Activated CD8-positive, alpha-beta memory T cell treated with anti-CD3 and anti-CD28 coated beads for 36 hours (primary cell): Measurements from ENCODE around the gene MTA1. TPM values are rescaled to one million over a fixed set of nuclear protein-coding genes. Genes with fewer than 3 reads are reported as not detected.

Source experiments
- CTCF ChIA-PET: fragments of 350-600 bp; sonication (Branson Sonifier 250); formaldehyde crosslinking; loops from one replicate; lab custom pipeline; 2021; ENCODE audit warnings: antibody characterized with exemption; lab: Charles Lee
- POLR2A ChIA-PET: fragments of 350-600 bp; sonication (Branson Sonifier 250); formaldehyde crosslinking; loops from one replicate; lab custom pipeline; 2021; ENCODE audit warnings: antibody characterized with exemption; lab: Charles Lee
- total RNA-seq, 2 experiments: library from RNA; stranded (reverse); gene quantifications; one replicate each; pipeline ENCODE4 v1.2.3, GENCODE V29; 2021

MTA1 gene
- total RNA-seq, 2 experiments from 2014 or later, result 147 to 156 TPM

DNA sequence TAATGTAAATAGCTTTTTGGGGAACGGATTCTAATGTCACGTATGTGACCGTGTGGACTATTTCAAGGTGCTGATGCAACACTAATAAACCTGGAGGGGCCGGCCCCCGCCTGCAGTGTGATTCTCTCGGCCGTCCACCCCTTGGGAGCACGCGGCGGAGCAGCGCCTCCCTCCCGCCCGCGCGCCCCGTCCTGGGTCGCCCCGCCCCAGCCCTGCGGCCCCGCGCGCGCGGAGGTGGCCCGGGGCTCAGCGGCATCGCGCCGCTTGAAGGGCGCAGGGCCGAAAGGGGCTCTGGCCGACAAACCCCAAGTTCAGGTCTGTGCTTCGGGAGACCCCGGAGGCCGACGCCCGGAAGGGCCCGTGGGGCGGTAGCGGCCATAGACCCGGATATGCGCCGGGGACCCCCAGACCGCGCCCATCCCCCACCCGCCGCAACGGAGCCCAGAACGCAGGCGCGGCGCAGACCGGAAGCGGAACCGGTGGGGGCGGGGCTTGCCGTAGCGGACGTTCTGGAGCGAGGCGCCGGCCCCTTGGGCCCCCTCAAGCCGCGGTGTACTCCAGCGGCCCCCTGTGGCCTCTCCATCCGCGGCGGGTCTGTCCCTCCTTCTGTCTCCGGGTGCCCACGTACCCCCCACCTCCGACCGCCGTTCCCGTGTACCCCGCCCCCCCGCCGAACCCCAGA is 21.4 kb upstream of the MTA1 start, which contains the start of gene TEX22:
Gene TEX22 (plus strand): TSS at position 495 of the 682 bp plus-strand sequence. CDS start 803 bp downstream, outside the sequence.
- CTCF ChIA-PET, result interaction anchor here (1.0 to 2.7 kb wide), 6 partner anchors 37 to 307 kb away, joined by 3 to 8 read pairs (median 4); no protein-coding TSS in a partner anchor
- POLR2A ChIA-PET, result interaction anchor here (0.5 kb wide), 1 partner anchor 24 kb away, joined by 4 read pairs; no protein-coding TSS in a partner anchor

DNA sequence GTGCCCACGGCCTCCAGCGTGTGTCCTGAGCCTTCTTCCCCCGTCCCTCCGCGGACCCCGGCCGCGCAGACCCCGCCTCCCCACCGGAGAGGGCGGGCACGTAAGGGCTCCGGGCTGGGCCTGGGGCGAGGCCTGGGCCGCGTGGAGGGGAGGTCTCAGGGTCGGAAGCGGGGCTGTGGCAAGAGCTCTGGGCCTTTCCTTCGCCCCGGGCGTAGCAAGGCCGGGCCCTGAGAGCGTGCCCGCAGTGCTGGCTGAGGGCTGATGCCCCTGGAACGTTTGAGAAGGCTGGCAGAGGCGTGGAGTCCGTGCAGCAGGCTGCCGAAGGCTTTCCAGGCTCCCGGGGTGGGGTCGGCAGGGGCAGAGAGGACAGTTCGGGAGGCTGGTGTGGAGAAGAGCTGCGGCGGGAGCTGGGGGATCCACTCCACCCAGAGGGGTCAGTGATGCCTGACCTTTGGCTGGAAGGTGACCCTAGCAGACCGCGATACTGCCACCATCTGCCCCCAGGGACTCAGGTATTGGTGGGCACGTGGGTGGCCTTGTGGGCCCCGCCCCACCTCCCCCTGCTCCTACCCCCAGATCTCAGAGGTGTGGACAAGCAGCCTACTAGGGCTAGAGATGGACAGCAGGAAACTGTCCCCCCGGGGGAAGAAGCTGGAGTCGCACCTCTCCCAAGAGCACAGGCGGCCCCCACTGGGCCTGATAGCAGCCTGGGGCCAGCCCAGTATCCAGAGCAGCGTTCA is 20.7 kb upstream of the MTA1 start:
- POLR2A ChIA-PET, result interaction anchor here (1.0 kb wide), 1 partner anchor 24 kb away, joined by 3 read pairs; no protein-coding TSS in a partner anchor
- CTCF ChIA-PET, result interaction anchor here (1.0 to 2.7 kb wide), 5 partner anchors 41 to 308 kb away, joined by 3 to 8 read pairs (median 4); no protein-coding TSS in a partner anchor

DNA sequence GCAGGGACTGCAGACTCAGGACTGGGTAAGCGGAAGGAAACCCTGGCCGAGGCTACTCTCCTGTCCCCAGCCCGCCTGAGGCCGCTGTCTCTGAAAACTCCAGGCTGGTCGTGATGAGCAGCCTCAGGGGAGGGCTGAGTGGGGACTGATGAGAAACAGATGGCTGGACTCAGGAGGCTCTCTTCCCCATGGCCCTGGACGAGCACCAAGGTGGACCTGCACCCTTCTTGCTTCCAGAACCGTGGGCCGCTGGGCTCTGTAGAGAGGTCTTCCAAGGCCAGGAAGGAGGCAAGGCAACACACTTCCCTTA is 20.2 kb upstream of the MTA1 start:
- CTCF ChIA-PET, result interaction anchor here (0.9 to 2.7 kb wide), 6 partner anchors 41 to 309 kb away, joined by 3 to 8 read pairs (median 4); no protein-coding TSS in a partner anchor
- POLR2A ChIA-PET, result interaction anchor here (1.0 kb wide), 1 partner anchor 24 kb away, joined by 3 read pairs; no protein-coding TSS in a partner anchor

DNA sequence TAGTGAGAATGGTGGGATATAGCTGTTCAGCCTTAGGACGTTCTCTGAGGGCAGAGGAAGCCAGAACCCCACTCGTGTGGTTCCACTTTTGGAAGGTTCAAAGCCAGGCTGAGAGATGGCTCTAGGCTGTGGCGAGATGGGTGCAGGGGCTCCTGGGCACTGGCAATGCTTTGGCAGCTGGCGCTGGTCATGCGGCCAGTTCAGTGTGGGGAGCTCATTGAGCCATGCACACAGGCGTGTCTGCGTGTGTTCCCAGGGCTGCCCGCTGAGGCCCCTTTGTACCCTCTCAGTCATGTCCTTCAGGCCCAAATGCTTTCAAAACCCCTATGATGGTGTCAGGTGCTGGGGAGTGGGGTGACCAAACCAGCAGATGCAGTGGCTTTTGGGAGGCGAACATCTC is 19.6 kb upstream of the MTA1 start:
- CTCF ChIA-PET, result interaction anchor here (0.9 to 1.7 kb wide), 3 partner anchors 48 to 309 kb away, joined by 3 to 4 read pairs (median 4); no protein-coding TSS in a partner anchor
- POLR2A ChIA-PET, result no interaction called here

DNA sequence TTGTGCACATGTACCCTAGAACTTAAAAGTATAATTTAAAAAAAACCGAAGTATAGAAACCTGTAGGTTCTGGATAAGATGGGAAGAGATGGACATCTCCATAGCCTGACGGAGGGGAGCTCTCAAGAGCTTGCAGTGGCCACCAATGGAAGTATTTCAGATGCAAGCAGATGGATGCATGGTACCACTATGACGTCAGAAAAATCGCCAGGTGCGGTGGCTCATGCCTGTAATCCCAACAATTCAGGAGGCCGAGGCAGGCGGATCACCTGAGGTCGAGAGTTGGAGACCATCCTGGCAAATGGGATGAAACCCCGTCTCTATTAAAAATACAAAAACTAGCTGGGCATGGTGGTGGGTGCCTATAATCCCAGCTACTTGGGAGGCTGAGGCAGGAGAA is 17.9 kb upstream of the MTA1 start:
- CTCF ChIA-PET, result interaction anchor here (1.6 kb wide), 1 partner anchor 79 kb away, joined by 4 read pairs; no protein-coding TSS in a partner anchor
- POLR2A ChIA-PET, result no interaction called here

DNA sequence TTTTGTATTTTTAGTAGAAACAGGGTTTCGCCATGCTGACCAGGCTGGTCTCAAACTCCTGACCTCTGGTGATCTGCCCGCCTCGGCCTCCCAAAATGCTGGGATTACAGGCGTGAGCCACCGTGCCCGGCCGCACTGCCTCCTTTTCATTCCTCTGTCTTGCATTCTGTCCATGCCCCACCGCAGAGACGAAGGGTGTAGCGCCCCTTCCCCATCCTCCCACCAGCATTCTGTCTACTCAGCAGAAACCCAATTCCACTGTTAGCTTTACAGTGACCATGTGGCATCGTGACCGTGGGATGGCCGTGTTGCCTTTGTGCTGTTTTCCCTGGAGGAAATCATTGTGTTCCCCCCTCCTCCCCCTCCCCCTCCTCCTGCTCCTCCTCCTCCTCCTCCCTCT is 11.0 kb upstream of the MTA1 start:
- ChIA-PET CTCF (interaction anchor here (0.7 kb wide), 1 partner anchor 335 kb away, joined by 4 read pairs; no protein-coding TSS in a partner anchor), POLR2A (interaction anchor here (0.5 kb wide), 1 partner anchor 103 kb away, joined by 6 read pairs; no protein-coding TSS in a partner anchor)

DNA sequence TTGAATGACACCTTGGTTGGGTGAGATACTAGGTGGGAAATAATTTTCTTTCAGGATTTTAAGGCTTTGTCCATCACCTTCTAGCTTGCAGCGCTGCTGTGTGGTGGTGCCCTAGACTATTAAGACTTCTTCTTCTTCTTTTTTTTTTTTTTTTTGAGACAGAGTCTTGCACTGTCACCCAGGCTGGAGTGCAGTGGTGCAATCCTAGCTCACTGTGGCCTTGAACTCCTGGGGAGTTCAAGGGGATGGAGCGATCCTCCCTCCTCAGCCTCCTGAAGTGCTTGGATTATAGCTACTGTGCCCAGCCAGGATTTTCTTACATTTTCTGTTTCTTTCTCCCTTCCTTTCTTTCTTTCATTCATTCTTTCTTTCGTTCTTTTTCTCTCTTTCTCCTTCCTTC is 10.3 kb upstream of the MTA1 start:
- CTCF ChIA-PET, result interaction anchor here (0.7 kb wide), 1 partner anchor 336 kb away, joined by 4 read pairs; no protein-coding TSS in a partner anchor
- POLR2A ChIA-PET, result no interaction called here

DNA sequence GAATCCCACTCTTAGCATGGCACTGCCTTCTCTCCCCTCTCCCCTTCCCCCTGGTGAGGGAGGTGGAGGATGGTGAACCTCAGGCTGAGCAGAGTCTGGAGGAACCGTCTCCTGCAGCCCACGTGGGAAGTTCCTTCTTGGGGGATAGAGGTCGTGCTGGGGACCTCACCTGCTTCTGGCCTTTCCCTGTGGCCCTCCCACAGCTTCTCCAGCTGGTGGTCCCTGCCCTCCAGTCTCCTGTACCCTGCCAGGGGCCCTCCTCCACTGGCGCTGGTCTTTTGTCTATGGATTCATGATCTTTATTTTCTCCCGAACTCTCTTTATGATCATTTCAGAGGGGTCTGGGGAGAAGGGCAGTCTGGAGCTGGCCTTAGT is 9.0 kb upstream of the MTA1 start:
- CTCF ChIA-PET, result no interaction called here
- POLR2A ChIA-PET, result interaction anchor here (0.6 to 1.1 kb wide), 3 partner anchors 8 to 163 kb away, joined by 3 to 4 read pairs (median 3); partner anchors contain the start of gene BRF1

DNA sequence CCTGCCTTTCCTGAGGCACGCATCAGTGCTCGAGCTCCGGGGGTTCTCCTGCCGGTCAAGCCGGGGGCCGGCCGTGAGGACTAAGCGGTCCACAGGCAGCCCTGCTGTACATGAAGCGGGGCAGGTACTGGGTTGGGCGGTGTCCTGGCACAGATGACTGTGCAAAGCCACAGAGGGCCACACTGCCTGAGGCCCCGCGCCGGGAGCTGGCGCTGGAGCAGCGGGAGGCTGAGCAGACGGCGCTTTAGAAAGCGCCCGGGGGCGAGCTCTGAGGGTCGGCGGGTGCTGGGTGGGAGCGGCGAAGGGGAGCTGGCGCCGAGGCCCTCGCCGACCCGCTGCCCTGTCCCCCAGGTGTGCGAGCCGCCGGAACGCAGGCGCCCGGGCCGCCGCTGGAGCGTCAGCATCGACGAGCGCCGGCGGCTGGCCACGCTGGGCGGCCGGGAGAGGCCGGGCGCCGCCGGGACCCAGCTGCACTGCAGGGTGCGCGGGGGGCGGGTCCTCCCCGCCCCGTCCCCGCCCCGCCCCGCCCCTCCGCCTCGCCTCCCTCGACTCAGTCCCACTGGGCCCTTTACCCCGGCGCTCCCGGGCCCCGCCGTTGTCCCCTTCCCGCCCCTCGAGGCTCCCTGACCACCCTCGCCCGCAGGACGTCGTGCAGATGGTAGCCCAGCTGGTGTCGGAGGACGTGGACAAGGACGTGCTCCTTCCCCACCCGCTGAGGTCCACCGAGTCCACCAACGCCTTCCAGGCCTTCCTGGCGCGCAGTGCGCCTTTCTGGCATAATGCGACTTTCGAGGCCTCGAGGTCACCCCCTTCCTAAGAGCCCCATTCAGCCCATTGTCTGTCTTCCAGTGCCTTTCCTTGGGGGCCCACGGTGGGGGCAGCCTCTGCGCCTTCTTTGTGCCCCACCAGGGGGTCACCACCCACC is 8.3 kb upstream of the MTA1 start:
- CTCF ChIA-PET, result interaction anchor here (1.2 kb wide), 1 partner anchor 10 kb away, joined by 4 read pairs; no protein-coding TSS in a partner anchor

DNA sequence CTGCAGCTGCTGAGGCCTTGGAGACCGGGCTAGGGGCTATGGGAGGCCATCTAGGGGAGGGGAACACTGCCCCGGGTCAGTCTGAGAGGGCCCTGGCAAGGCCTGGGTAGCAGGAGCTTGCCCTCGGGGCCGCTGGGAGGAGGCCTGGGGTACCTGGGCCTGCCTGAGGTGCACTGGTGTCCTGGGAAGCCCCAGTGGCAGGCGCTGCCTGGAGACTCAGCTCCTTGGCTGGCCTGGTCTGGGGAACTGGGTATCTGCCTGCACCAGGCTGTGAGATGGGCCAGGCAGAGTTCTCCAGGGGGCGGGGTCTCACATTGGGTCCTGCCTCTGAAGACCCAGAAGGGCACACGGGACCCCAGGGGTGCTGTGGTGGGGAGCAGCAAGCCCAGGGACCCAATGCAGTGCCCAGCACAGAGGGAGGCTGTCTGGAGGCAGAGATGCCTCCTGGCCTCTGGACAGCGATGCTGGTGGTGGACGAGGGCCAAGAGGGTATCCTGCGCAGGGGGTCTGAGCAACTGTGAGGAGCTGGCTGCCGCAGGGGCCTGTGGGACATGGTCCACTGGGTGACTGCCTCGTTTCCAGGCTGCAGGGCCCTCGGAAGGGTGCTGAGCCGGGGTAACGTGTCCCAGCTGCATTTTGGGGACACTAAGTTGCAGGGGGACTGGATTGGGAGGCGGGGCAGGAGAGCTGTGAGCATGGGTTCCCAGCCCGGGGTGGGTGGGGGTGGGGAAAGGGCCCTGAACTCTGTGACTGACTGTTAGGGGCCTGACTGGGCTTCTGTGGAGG is 7.4 kb upstream of the MTA1 start:
- POLR2A ChIA-PET, result no interaction called here
- CTCF ChIA-PET, result interaction anchor here (1.2 kb wide), 1 partner anchor 9 kb away, joined by 4 read pairs; no protein-coding TSS in a partner anchor

More for the DNA sequence above, 8.3 kb upstream of the MTA1 start:
- POLR2A ChIA-PET, result interaction anchor here (0.6 to 1.1 kb wide), 3 partner anchors 8 to 163 kb away, joined by 3 to 4 read pairs (median 3); partner anchors contain the start of gene BRF1

DNA sequence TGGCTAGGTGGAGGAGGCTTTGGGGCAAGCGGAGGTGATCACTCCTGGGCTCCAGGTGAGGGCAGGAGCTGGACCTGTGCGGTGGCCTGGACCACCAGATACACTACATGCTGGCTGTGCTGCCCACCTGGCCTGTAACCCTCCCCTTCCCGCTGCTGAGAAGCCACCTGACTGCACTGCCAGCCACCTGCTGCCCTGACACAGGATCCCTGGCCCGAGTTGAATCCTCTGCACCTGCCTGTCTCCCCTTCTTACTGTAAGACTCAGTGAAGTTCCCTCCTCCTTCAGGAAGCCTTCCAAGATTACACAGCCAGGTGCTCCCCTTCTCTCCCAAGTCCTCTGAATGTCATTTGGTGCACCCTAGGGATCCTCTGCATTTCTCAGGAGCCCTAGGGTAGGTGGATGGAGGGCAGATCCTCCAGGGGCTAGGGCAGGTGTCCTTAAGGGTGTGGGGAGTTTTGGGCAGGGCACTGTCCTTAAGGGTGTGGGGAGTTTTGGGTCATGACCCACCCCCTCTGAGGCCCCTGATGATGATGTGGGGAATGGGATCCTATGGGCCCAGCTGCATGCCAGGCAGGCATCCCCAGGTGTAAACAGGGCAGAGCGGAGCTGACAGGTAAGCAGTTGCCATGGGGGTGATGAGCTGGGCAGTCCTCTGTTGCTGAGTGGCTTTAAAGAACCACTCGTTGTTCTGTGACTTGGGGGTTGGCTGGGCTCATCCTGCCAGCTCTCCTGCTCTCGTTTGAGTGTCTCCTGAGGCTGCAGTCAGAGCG is 6.7 kb upstream of the MTA1 start:
- ChIA-PET CTCF (interaction anchor here (0.9 to 1.1 kb wide), 2 partner anchors 9 to 42 kb away, joined by 3 read pairs; no protein-coding TSS in a partner anchor), POLR2A (interaction anchor here (0.6 kb wide), 1 partner anchor 15 kb away, joined by 7 read pairs; no protein-coding TSS in a partner anchor)

DNA sequence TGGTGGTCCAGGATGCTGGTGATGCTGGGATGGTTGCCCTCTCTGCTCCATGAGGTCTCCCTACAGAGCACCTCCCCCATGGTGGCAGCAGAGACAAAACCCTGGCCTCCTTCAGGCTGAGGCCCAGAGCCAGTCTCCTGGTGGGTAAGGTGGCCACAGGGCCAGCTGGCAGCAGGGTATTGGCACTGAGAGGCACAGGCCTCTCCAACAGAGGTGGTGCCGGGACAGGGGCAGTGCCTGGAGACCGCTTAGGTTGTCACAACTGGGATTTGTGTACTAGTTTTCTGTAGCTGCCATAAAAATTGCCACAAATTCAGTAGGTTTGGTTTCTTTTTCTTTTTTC is 6.1 kb upstream of the MTA1 start:
- ChIA-PET POLR2A (interaction anchor here (0.6 kb wide), 1 partner anchor 15 kb away, joined by 7 read pairs; no protein-coding TSS in a partner anchor), CTCF (interaction anchor here (0.9 to 1.1 kb wide), 2 partner anchors 9 to 42 kb away, joined by 3 read pairs; no protein-coding TSS in a partner anchor)

DNA sequence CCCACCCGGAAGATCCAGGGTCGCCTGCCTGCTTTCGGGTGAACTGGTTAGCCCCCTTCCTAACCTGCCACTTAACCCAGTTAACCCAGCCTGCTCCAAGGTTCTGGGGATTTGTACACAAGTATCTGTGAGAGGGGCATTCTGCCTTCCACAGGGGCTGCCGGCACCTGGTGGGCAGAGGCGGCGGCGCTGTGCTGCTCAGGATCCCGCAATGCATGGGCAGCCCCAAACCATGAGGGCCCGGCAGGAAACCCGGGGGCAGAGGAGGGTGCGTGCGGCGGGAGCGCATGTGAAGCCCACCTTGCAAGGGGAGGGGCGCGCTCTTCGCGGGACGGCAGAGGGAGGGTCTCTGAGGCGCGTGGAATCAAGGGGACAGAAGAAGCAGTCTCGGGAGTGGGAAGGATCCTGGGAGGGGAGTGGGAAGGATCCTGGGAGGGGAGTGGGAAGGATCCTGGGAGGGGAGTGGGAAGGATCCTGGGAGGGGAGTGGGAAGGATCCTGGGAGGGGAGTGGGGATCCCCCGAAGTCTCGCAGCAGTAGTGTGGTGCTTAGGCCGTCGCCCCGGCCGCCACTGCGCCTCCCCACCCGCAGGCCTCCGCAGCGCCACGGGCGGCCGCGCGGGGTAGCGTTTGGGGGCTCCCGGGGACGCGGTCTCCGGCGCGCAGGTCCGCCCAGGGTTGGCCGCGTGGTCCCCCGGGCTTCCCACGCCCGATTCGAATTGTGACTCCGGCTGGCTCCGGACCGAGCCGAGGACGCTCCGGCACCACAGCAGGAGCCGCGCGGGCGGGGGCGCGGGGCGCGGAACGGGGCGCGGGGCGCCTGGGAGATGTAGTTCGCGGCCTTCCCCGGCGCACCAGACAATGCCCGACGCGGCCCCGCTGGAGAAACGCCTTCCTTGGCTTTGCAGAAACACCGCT is 4.9 kb upstream of the MTA1 start:
- CTCF ChIA-PET, result interaction anchor here (0.7 to 2.9 kb wide), 4 partner anchors 11 to 484 kb away, joined by 3 to 12 read pairs (median 4); no protein-coding TSS in a partner anchor
- POLR2A ChIA-PET, result no interaction called here

DNA sequence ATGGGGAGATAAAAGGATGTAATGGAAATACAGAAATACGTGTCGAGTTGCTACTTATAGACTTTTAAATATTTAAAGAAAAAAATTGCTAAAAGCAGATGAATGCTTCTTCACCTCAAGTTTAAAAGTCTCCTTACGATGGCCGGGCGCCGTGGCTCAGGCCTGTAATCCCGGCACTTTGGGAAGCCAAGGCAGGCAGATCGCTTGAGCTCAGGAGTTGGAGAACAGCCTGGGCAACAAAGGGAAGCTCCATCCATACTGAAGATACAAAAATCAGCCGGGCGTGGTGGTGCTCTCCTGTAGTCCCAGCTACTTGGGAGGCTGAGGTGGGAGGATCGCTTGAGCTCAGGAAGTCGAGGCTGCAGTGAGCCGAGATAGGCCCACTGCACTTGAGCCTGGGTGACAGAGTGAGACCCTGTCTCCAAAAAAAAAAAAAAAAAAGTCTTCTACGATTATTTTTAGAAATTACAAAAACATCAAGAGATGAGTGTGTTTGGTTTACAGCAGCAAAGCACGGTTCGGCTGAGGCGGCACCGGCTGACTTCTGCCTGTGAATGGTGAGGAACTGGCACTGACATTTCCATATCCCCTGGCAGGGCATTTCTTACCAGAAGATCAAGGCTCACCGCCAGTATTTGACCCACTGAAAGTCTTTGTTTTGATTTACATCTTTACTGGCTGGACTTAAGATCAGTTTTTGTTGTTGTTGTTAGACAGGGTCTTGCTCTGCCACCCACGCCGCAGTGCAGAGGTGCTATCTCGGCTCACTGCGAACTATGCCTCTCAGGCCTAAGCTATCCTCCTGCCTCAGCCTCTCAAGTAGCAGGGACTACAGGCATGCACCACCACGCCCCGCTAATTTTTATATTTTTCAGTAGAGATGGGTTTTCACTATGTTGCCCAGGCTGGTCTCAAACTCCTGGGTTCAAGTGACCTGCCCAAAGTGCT is 3.9 kb upstream of the MTA1 start:
- POLR2A ChIA-PET, result no interaction called here

More for the DNA sequence above, 3.9 kb upstream of the MTA1 start:
- CTCF ChIA-PET, result interaction anchor here (0.7 to 2.9 kb wide), 3 partner anchors 45 to 483 kb away, joined by 3 to 12 read pairs (median 4); no protein-coding TSS in a partner anchor
